CD4-positive, alpha-beta T cell (primary cell): ENCODE results near the gene SENP3. TPM values are rescaled to one million over a fixed set of nuclear protein-coding genes. Genes with fewer than 3 reads are reported as not detected.

Experiments used
- ATAC-seq: fragments of 200-7000 bp; cut with Tn5 transposase; one replicate; pipeline ENCODE4 v1.10.0; 2022; ENCODE audit warnings: mild to moderate bottlenecking; ENCODE audit not compliant: poor library complexity
- CTCF ChIA-PET: fragments of 350-600 bp; sonication (Branson Sonifier 250); formaldehyde crosslinking; loops from one replicate; lab custom pipeline; 2021; ENCODE audit warnings: antibody characterized with exemption, inconsistent platforms; lab: Charles Lee
- POLR2A ChIA-PET: fragments of 350-600 bp; sonication (Branson Sonifier 250); formaldehyde crosslinking; loops from one replicate; lab custom pipeline; 2021; ENCODE audit warnings: antibody characterized with exemption, inconsistent platforms; lab: Charles Lee
- DNase-seq, 14 experiments: peaks; one replicate each; pipeline ENCODE4 v3.0.0-alpha.2; 2013 to 2020; ENCODE audit warnings: mixed read lengths in 2 of 14
- H3K27ac ChIP-seq, 2 donors: one replicate each; pipeline versions ENCODE4 v1.5.1 to v1.7.0; 2013; ENCODE audit warnings: low read length in 2 of 2, low read depth in 1 of 2, mild to moderate bottlenecking in 1 of 2
- H3K27me3 ChIP-seq, 2 experiments: 1 replicate in 1 of 2; 2 replicates in 1 of 2; pipeline versions ENCODE4 v1.6.1 to v1.7.0; 2013; ENCODE audit warnings: low read length in 2 of 2, control low read depth in 1 of 2, mild to moderate bottlenecking in 1 of 2, moderate library complexity in 1 of 2; ENCODE audit not compliant: insufficient read depth in 2 of 2, control insufficient read depth in 1 of 2
- H3K36me3 ChIP-seq: one replicate; pipeline ENCODE4 v1.6.1; 2013; ENCODE audit warnings: low read length, control low read depth; ENCODE audit not compliant: insufficient read depth
- H3K4me1 ChIP-seq: one replicate; pipeline ENCODE4 v1.6.1; 2013; ENCODE audit warnings: low read length, control low read depth; ENCODE audit not compliant: insufficient read depth
- H3K4me3 ChIP-seq: one replicate; pipeline ENCODE4 v1.5.1; 2013; ENCODE audit warnings: mild to moderate bottlenecking, low read length, moderate library complexity
- H3K9me3 ChIP-seq, 2 experiments: 1 replicate in 1 of 2; 2 replicates in 1 of 2; pipeline versions ENCODE4 v1.6.1 to v1.7.0; 2013; ENCODE audit warnings: low read length in 2 of 2, mild to moderate bottlenecking in 2 of 2, control low read depth in 1 of 2, moderate library complexity in 1 of 2; ENCODE audit not compliant: control insufficient read depth in 1 of 2, insufficient read depth in 1 of 2
- H3K27ac Mint-ChIP-seq: one replicate; pipeline ENCODE4 v1.8.0; 2020; ENCODE audit warnings: mixed read lengths
- H3K27me3 Mint-ChIP-seq: one replicate; pipeline ENCODE4 v1.8.0; 2021; ENCODE audit warnings: mixed read lengths
- H3K36me3 Mint-ChIP-seq: one replicate; pipeline ENCODE4 v1.8.0; 2021; ENCODE audit warnings: low read depth, mixed read lengths
- H3K4me1 Mint-ChIP-seq: one replicate; pipeline ENCODE4 v1.8.0; 2021; ENCODE audit warnings: low read depth, mixed read lengths
- H3K4me3 Mint-ChIP-seq: one replicate; pipeline ENCODE4 v1.8.0; 2020; ENCODE audit warnings: mild to moderate bottlenecking, mixed read lengths
- H3K9me3 Mint-ChIP-seq: one replicate; pipeline ENCODE4 v1.8.0; 2020; ENCODE audit warnings: mixed read lengths
- intact Hi-C, 2 experiments: fragments of 100-400 bp; cut with DNase I in 1 of 2; cut with micrococcal nuclease in 1 of 2; formaldehyde crosslinking; loops; one replicate each; pipeline versions ENCODE4 v1.15.1 to v1.9.0; 2023 to 2025; cut with DNase I, micrococcal nuclease
- total RNA-seq, 174 experiments: library from RNA in 2 of 174; stranded (reverse) in 2 of 174; gene quantifications; one replicate each; pipeline ENCODE4 v1.2.3 and lab custom pipeline; 2021 to 2026
- TF ChIP-seq, protein P1 (sequence below): fragments of 200-600 bp; IDR thresholded peaks from one replicate; pipeline ENCODE4 v1.8.0; 2022; ENCODE audit warnings: antibody characterized with exemption, mild to moderate bottlenecking

Gene SENP3
- total RNA-seq, 2 experiments from 2014 or later, result 27.7 to 28.9 TPM

DNA sequence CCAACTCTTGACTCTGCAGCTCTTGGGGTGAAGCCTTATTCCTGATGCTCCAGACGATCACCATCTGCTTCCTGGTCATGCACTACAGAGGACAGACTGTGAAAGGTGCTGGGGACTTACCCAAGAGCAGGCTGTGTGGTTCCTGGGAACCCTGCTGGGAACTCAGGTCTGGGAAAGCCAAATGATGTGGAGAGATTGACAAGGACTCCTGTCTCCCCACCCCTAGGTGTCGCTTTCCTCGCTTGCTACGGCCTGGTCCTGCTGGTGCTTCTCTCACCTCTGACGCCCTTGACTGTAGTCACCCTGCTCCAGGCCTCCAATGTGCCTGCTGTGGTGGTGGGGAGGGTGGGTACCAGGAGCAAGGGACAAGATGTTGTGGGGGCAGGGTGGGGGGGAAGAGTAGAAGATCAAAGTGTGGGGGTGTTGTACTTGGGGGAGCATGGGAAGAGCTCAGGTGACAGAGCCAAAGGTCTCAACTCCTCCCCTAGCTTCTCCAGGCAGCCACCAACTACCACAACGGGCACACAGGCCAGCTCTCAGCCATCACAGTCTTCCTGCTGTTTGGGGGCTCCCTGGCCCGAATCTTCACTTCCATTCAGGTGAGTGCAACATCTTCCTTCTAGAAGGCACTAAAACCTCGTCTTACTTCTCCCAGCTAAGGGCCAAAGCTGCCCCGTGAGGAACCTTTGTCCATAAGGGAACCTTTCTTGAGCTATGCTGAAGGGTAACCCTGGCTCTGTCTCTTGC lies 25.1 kb downstream of the SENP3 start:
- TF ChIP-seq, protein P1, sequence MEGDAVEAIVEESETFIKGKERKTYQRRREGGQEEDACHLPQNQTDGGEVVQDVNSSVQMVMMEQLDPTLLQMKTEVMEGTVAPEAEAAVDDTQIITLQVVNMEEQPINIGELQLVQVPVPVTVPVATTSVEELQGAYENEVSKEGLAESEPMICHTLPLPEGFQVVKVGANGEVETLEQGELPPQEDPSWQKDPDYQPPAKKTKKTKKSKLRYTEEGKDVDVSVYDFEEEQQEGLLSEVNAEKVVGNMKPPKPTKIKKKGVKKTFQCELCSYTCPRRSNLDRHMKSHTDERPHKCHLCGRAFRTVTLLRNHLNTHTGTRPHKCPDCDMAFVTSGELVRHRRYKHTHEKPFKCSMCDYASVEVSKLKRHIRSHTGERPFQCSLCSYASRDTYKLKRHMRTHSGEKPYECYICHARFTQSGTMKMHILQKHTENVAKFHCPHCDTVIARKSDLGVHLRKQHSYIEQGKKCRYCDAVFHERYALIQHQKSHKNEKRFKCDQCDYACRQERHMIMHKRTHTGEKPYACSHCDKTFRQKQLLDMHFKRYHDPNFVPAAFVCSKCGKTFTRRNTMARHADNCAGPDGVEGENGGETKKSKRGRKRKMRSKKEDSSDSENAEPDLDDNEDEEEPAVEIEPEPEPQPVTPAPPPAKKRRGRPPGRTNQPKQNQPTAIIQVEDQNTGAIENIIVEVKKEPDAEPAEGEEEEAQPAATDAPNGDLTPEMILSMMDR, result no peak
- no peaks in the 10 kb centered on the region for H3K27me3 ChIP-seq
- CTCF ChIA-PET, result interaction anchor here (4.3 kb wide), 1 partner anchor 101 kb away, joined by 21 read pairs; the partner anchor contains the start of genes TP53 and WRAP53
- Mint-ChIP-seq H3K4me3 (peak overlapping the region; percentile 20), H3K27me3 (no peaks in the 10 kb centered on the region), H3K4me1 (peaks cover 27% of the 10 kb centered on the region), H3K36me3 (peaks cover 41% of the 10 kb centered on the region), H3K27ac (no peak overlapping the region), H3K9me3 (no peaks in the 10 kb centered on the region)
- H3K4me3 ChIP-seq, result no peak overlapping the region
- ATAC-seq (no peak), DNase-seq (peak in 1 of 14 experiments; percentile 36)
- no peak overlapping the region for H3K27ac ChIP-seq
- intact Hi-C loops, result loop anchor here in 1 of 2 experiments (10.0 kb wide), 1 partner anchor 542 kb away; the partner anchor contains the start of gene SLC16A11
- POLR2A ChIA-PET, result no interaction called here
- peaks cover 0 to 5% of the 10 kb centered on the region in 2 experiments for H3K9me3 ChIP-seq
- peaks cover 52% of the 10 kb centered on the region for H3K4me1 ChIP-seq
- H3K36me3 ChIP-seq, result peaks cover 39% of the 10 kb centered on the region

DNA sequence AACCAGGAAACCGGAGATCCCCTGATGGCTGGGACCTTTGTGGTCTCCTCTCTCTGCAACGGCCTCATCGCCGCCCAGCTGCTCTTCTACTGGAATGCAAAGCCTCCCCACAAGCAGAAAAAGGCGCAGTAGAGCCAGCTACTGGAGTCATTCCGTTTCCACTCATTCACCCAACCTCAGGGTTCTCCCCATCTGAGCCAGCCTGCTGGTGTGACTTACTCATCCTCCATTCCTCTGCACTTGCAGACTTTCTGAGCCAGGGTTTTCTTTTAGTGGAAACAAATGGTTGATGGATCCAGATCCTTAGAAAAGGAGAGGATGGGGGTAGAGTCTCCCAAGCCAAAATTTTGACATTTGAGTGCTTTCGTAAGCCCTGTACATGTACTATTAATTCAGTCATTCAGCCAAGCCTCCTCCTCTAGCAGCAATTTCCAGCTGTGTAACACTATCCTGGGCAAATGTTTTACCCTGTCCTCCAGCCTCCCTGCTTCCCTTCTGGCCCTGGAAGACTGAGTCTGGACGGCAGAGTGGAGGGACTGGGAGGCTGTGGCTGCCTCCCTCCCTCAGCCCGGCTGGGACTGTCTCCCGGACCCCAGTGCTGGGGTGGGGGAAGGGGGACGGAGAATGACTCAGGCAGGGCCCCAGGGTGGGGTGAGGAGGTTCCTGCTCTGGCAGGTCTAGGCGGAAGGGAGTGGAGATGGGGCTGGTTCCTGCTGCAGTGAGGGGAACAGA lies 25.9 kb downstream of the SENP3 start:
- Mint-ChIP-seq H3K4me1 (peaks cover 20% of the 10 kb centered on the region), H3K36me3 (peaks cover 48% of the 10 kb centered on the region), H3K4me3 (peak overlapping the region; percentile 20), H3K27ac (no peak overlapping the region), H3K27me3 (no peaks in the 10 kb centered on the region), H3K9me3 (no peaks in the 10 kb centered on the region)
- H3K27ac ChIP-seq, result no peak overlapping the region
- intact Hi-C loops, result loop anchor here in 1 of 2 experiments (2.0 to 10.0 kb wide), 2 partner anchors 307 to 543 kb away; partner anchors contain the start of genes SLC16A11 and SLC2A4
- peaks cover 46% of the 10 kb centered on the region for H3K36me3 ChIP-seq
- H3K27me3 ChIP-seq, result no peaks in the 10 kb centered on the region
- DNase-seq (no peak), ATAC-seq (no peak)
- POLR2A ChIA-PET, result no interaction called here
- CTCF ChIA-PET, result interaction anchor here (1.9 to 4.3 kb wide), 2 partner anchors 27 to 100 kb away, joined by 13 to 21 read pairs; partner anchors contain the start of genes SENP3, TP53 and WRAP53
- H3K9me3 ChIP-seq, result peaks cover 0 to 5% of the 10 kb centered on the region in 2 experiments
- TF ChIP-seq, protein P1, result no peak
- H3K4me3 ChIP-seq, result no peak overlapping the region
- peaks cover 44% of the 10 kb centered on the region for H3K4me1 ChIP-seq

DNA sequence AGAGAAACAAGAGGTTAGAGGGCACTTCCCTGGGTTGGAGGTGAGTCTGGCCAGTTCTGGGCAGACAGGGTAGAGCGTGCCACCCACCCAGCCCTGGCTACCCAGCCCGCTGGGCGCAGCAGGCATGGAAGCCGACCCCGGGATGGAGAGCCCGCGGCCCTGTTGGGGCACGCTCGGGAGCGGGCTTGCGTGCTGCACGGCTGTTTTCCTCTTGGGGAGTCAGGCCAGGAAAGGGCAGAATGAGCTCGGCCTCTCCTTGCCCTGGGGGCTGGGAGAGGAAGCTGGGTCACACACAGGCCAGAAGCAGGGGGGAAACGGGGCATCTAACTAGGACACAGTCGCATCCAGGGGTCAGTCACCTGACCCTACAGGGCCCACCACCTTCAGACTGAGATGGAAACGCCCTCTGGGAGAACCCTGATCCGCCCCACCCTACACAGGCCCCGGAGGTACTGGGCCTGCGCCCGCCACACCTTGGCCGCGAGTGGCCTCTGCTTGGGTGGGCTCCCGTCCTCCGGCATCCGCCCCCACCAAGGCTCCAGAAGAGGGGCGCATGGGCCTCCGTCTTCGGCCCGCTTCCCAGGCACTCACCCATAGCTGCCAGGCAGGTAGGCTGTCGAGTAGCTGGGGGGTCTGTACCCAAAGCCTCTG lies 27.0 kb downstream of the SENP3 start:
- TF ChIP-seq, protein P1, result no peak
- H3K4me3 ChIP-seq, result no peak overlapping the region
- H3K27me3 ChIP-seq, result no peaks in the 10 kb centered on the region
- H3K4me1 ChIP-seq, result peaks cover 34% of the 10 kb centered on the region
- H3K27ac ChIP-seq, result no peak overlapping the region
- no peaks in the 10 kb centered on the region for H3K9me3 Mint-ChIP-seq
- peaks cover 14% of the 10 kb centered on the region for H3K4me1 Mint-ChIP-seq
- CTCF ChIA-PET, result interaction anchor here (0.8 to 1.9 kb wide), 14 partner anchors 9 to 543 kb away, joined by 3 to 17 read pairs (median 5); partner anchors contain the start of genes CD68, FXR2, SENP3 and TP53
- ATAC-seq (no peak), DNase-seq (peak in 1 of 14 experiments; percentile 34)
- peaks cover 54% of the 10 kb centered on the region for H3K36me3 Mint-ChIP-seq
- no peaks in the 10 kb centered on the region for H3K9me3 ChIP-seq
- no peaks in the 10 kb centered on the region for H3K27me3 Mint-ChIP-seq
- H3K4me3 Mint-ChIP-seq, result no peak overlapping the region
- intact Hi-C loops, result loop anchor here (1.0 to 10.0 kb wide), 4 partner anchors 74 to 544 kb away; partner anchors contain the start of genes SLC16A11 (in 1 of the 2) and SLC2A4 (in 1 of the 2)
- H3K27ac Mint-ChIP-seq, result no peak overlapping the region
- peaks cover 57% of the 10 kb centered on the region for H3K36me3 ChIP-seq
- POLR2A ChIA-PET, result interaction anchor here (0.9 to 2.5 kb wide), 11 partner anchors 12 to 543 kb away, joined by 3 to 16 read pairs (median 5); partner anchors contain the start of genes FXR2, SAT2, TMEM102 and TP53
